Epithelial cell of prostate (primary cell): ENCODE measurements around the gene ITGB6.

ENCODE experiments used
- DNase-seq: peaks from one replicate; pipeline ENCODE4 v3.0.0-alpha.2; 2011; ENCODE audit warnings: low read depth, low spot score
- H3K27ac ChIP-seq: fragments of 450-650 bp; 2 replicates; pipeline ENCODE4 v1.5.1; 2017; ENCODE audit warnings: mild to moderate bottlenecking

The ITGB6 gene

GRCh38 chr2:160109243-160109642, 90.8 kb downstream of the ITGB6 start:
- no peak for DNase-seq
- H3K27ac ChIP-seq: no peak overlapping the region

- no peak for DNase-seq
- no peak overlapping the region for H3K27ac ChIP-seq
These were observed 91.4 kb downstream of the ITGB6 start for GRCh38 chr2:160108646-160109045.

- H3K27ac ChIP-seq: no peak overlapping the region
- DNase-seq: no peak
These were observed 94.7 kb downstream of the ITGB6 start for GRCh38 chr2:160105366-160105765.

GRCh38 chr2:160104115-160104514, 96.0 kb downstream of the ITGB6 start:
- no peak for DNase-seq
- no peak overlapping the region for H3K27ac ChIP-seq

GRCh38 chr2:160097326-160097725, 102.7 kb downstream of the ITGB6 start:
- H3K27ac ChIP-seq: peak overlapping the region; percentile 39
- no peak for DNase-seq

GRCh38 chr2:160096409-160096808, 103.7 kb downstream of the ITGB6 start:
- peak overlapping the region; percentile 39 for H3K27ac ChIP-seq
- DNase-seq: peak; percentile 20

GRCh38 chr2:160092445-160092844, 107.6 kb downstream of the ITGB6 start:
- peak overlapping the region; percentile 91 for H3K27ac ChIP-seq

GRCh38 chr2:160091381-160091780, 108.7 kb downstream of the ITGB6 start:
- H3K27ac ChIP-seq: peak overlapping the region; percentile 91
- peak; percentile 57 for DNase-seq

More at GRCh38 chr2:160092445-160092844, 107.6 kb downstream of the ITGB6 start:
- no peak for DNase-seq

GRCh38 chr2:160087854-160088745, 112.0 kb downstream of the ITGB6 start:
- DNase-seq: no peak
- H3K27ac ChIP-seq: no peak overlapping the region

- H3K27ac ChIP-seq: no peak overlapping the region
- DNase-seq: no peak
These were observed 114.4 kb downstream of the ITGB6 start for GRCh38 chr2:160085662-160086061.

GRCh38 chr2:160077912-160078810, 121.9 kb downstream of the ITGB6 start:
- no peak for DNase-seq

GRCh38 chr2:160076914-160077313, 123.2 kb downstream of the ITGB6 start:
- no peak overlapping the region for H3K27ac ChIP-seq
- no peak for DNase-seq

More at GRCh38 chr2:160077912-160078810, 121.9 kb downstream of the ITGB6 start:
- no peak overlapping the region for H3K27ac ChIP-seq

- no peak overlapping the region for H3K27ac ChIP-seq
- no peak for DNase-seq
These were observed 123.8 kb downstream of the ITGB6 start for GRCh38 chr2:160076241-160076640.

GRCh38 chr2:160075171-160075570, 124.9 kb downstream of the ITGB6 start:
- H3K27ac ChIP-seq: no peak overlapping the region
- no peak for DNase-seq

GRCh38 chr2:160073284-160073888, 126.7 kb downstream of the ITGB6 start:
- DNase-seq: no peak
- no peak overlapping the region for H3K27ac ChIP-seq

GRCh38 chr2:160068906-160069305, 131.2 kb downstream of the ITGB6 start:
- no peak for DNase-seq

GRCh38 chr2:160064916-160065315, 135.2 kb downstream of the ITGB6 start:
- no peak for DNase-seq

More at GRCh38 chr2:160068906-160069305, 131.2 kb downstream of the ITGB6 start:
- no peak overlapping the region for H3K27ac ChIP-seq

GRCh38 chr2:160063879-160064612, 136.0 kb downstream of the ITGB6 start:
- no peak for DNase-seq
- H3K27ac ChIP-seq: no peak overlapping the region

More at GRCh38 chr2:160064916-160065315, 135.2 kb downstream of the ITGB6 start:
- no peak overlapping the region for H3K27ac ChIP-seq

GRCh38 chr2:160063271-160063670, 136.8 kb downstream of the ITGB6 start:
- DNase-seq: no peak
- H3K27ac ChIP-seq: no peak overlapping the region
